HCT116 (cell line): ENCODE measurements around the gene COQ3. TPM values are rescaled to one million over a fixed set of nuclear protein-coding genes. Genes with fewer than 3 reads are reported as not detected.

Source experiments
- ATAC-seq: fragments of 200-7000 bp; cut with Tn5 transposase; 2 replicates; pipeline ENCODE4 v1.9.1; 2020; ENCODE audit warnings: mild to moderate bottlenecking, moderate library complexity
- BruUV-seq: library from RNA; stranded (reverse); fragments of 400-500 nt; replicated peaks from 2 replicates; lab custom pipeline; 2021; lab: Mats Ljungman, UMichigan
- CTCF ChIA-PET: fragments of 300-600 bp; sonication (Branson Sonifier 250); formaldehyde crosslinking; loops from one replicate; lab custom pipeline; 2021; ENCODE audit warnings: antibody characterized with exemption; lab: Charles Lee
- POLR2A ChIA-PET: fragments of 300-600, 350-600 bp; sonication (Branson Sonifier 250); formaldehyde crosslinking; loops from one replicate; lab custom pipeline; 2021; ENCODE audit warnings: antibody characterized with exemption; lab: Charles Lee
- RAD21 ChIA-PET, 2 experiments: fragments of 300-600 bp; sonication (Branson Sonifier 250); formaldehyde crosslinking; loops; one replicate each; lab custom pipeline; 2023; ENCODE audit warnings: low total read pairs in 2 of 2; ENCODE audit not compliant: uncharacterized antibody in 2 of 2, unreplicated experiment in 2 of 2, low non-redundant PET in 1 of 2; lab: Charles Lee
- DNase-seq: peaks from one replicate; pipeline ENCODE4 v3.0.0-alpha.2; 2010; ENCODE audit warnings: low read depth, low spot score
- H2AFZ ChIP-seq: fragments of 200-600 bp; shearing (Covaris generic), sonication (generic); 2 replicates; pipeline ENCODE4 v1.6.1; 2017; ENCODE audit warnings: low read depth, mixed run types, mixed read lengths, antibody characterized with exemption, low read length; ENCODE audit not compliant: poor library complexity, severe bottlenecking
- H3K27ac ChIP-seq: 2 replicates; pipeline ENCODE4 v1.5.1; 2012; ENCODE audit warnings: low read depth, low read length
- H3K27me3 ChIP-seq: fragments of 200-600 bp; sonication (generic); 2 replicates; pipeline ENCODE4 v1.6.1; 2016; ENCODE audit warnings: mixed run types, low read length, mixed read lengths; ENCODE audit not compliant: insufficient read depth
- H3K36me3 ChIP-seq, 2 experiments: fragments of 200-500 bp in 1 of 2; fragments of 200-600 bp in 1 of 2; sonication (Bioruptor generic) in 1 of 2; sonication (generic) in 1 of 2; 2 replicates each; pipeline versions ENCODE4 v1.5.1 to v1.6.1; 2014 to 2016; ENCODE audit warnings: low read length in 2 of 2, inconsistent platforms in 1 of 2, mixed read lengths in 1 of 2, mixed run types in 1 of 2; ENCODE audit not compliant: insufficient read depth in 2 of 2, control insufficient read depth in 1 of 2
- H3K4me1 ChIP-seq, 2 experiments: fragments of 200-600 bp in 1 of 2; sonication (generic) in 1 of 2; 2 replicates each; pipeline versions ENCODE4 v1.5.1 to v1.6.1; 2012 to 2017; ENCODE audit warnings: low read length in 2 of 2, inconsistent platforms in 1 of 2, mild to moderate bottlenecking in 1 of 2, mixed read lengths in 1 of 2, mixed run types in 1 of 2, moderate library complexity in 1 of 2; ENCODE audit not compliant: insufficient read depth in 2 of 2, control insufficient read depth in 1 of 2
- H3K4me2 ChIP-seq: fragments of 200-600 bp; sonication (generic); 2 replicates; pipeline ENCODE4 v1.6.1; 2017; ENCODE audit warnings: mixed run types, low read length, mixed read lengths
- H3K4me3 ChIP-seq, 2 experiments: fragments of 200-600 bp in 1 of 2; sonication (generic) in 1 of 2; replicated peaks in 1 of 2; 2 replicates each; pipeline ENCODE4 v1.5.1; 2011 to 2016; ENCODE audit warnings: low read length in 2 of 2, control low read depth in 1 of 2, low read depth in 1 of 2, mild to moderate bottlenecking in 1 of 2, mixed read lengths in 1 of 2, mixed run types in 1 of 2
- H3K79me2 ChIP-seq: fragments of 200-600 bp; sonication (generic); 2 replicates; pipeline ENCODE4 v1.6.1; 2017; ENCODE audit warnings: mild to moderate bottlenecking, mixed run types, low read length, moderate library complexity, mixed read lengths; ENCODE audit not compliant: insufficient read depth
- H3K9ac ChIP-seq: fragments of 200-600 bp; sonication (generic); 2 replicates; pipeline ENCODE4 v1.6.1; 2016; ENCODE audit warnings: low read length, mixed read lengths
- H3K9me2 ChIP-seq: fragments of 200-600 bp; sonication (generic), shearing (Covaris generic); 2 replicates; pipeline ENCODE4 v1.6.1; 2017; ENCODE audit warnings: mixed run types, mild to moderate bottlenecking, moderate library complexity; ENCODE audit not compliant: insufficient read depth
- H3K9me3 ChIP-seq, 2 experiments: fragments of 200-500 bp in 1 of 2; fragments of 200-600 bp in 1 of 2; sonication (Bioruptor generic) in 1 of 2; sonication (generic) in 1 of 2; 2 replicates each; pipeline ENCODE4 v1.6.1; 2014 to 2017; ENCODE audit warnings: low read length in 2 of 2, mixed read lengths in 2 of 2, inconsistent platforms in 1 of 2, low read depth in 1 of 2, mild to moderate bottlenecking in 1 of 2, mixed run types in 1 of 2, moderate library complexity in 1 of 2; ENCODE audit not compliant: control insufficient read depth in 1 of 2, insufficient read depth in 1 of 2
- H4K20me1 ChIP-seq: fragments of 200-600 bp; sonication (generic), shearing (Covaris generic); 2 replicates; pipeline ENCODE4 v1.6.1; 2017; ENCODE audit warnings: mixed run types, mild to moderate bottlenecking, moderate library complexity; ENCODE audit not compliant: insufficient read depth
- CBX3 ChIP-seq: IDR thresholded peaks from 2 replicates; pipeline ENCODE4 v1.6.1; 2012; ENCODE audit warnings: low read depth
- CTCF ChIP-seq, 3 experiments: fragments of 200-600 bp in 1 of 3; sonication (generic) in 1 of 3; IDR thresholded peaks in 2 of 3; conservative IDR thresholded peaks in 1 of 3; 2 replicates each; pipeline ENCODE4 v1.5.1; 2012 to 2017; ENCODE audit warnings: low read depth in 2 of 3, low read length in 2 of 3, antibody characterized with exemption in 1 of 3, borderline replicate concordance in 1 of 3, control low read depth in 1 of 3, mild to moderate bottlenecking in 1 of 3, mixed read lengths in 1 of 3, mixed run types in 1 of 3, moderate library complexity in 1 of 3; ENCODE audit not compliant: insufficient read depth in 1 of 3
- EGR1 ChIP-seq: IDR thresholded peaks from 2 replicates; pipeline ENCODE4 v1.6.1; 2012; ENCODE audit warnings: low read depth
- FOSL1 ChIP-seq: IDR thresholded peaks from 2 replicates; pipeline ENCODE4 v1.6.1; 2012; ENCODE audit warnings: low read depth
- MAX ChIP-seq: IDR thresholded peaks from 2 replicates; pipeline ENCODE4 v1.6.1; 2012
- POLR2A ChIP-seq: IDR thresholded peaks from 2 replicates; pipeline ENCODE4 v1.7.0; 2011; ENCODE audit warnings: borderline replicate concordance; ENCODE audit not compliant: insufficient read depth, insufficient read length; ENCODE audit errors: extremely low read depth
- POLR2AphosphoS5 ChIP-seq: IDR thresholded peaks from 2 replicates; pipeline ENCODE4 v1.6.1; 2011; ENCODE audit warnings: mild to moderate bottlenecking, low read depth, low read length, moderate library complexity
- RAD21 ChIP-seq: IDR thresholded peaks from 2 replicates; pipeline ENCODE4 v1.6.1; 2012; ENCODE audit warnings: low read depth, mild to moderate bottlenecking
- REST ChIP-seq: IDR thresholded peaks from 2 replicates; pipeline ENCODE4 v1.6.1; 2012; ENCODE audit warnings: low read depth
- TCF7L2 ChIP-seq: IDR thresholded peaks from 2 replicates; pipeline ENCODE4 v1.7.0; 2011; ENCODE audit warnings: borderline replicate concordance, inconsistent platforms; ENCODE audit not compliant: insufficient read depth, insufficient read length; ENCODE audit errors: extremely low read depth
- ZFX ChIP-seq: fragments of 450-650 bp; IDR thresholded peaks from 2 replicates; pipeline ENCODE4 v1.6.1; 2017
- intact Hi-C: fragments of 100-400 bp; cut with micrococcal nuclease; formaldehyde crosslinking; loops from 2 replicates; pipeline ENCODE4 v1.10.0; 2022
- total RNA-seq: library from RNA; stranded (reverse); gene quantifications from one replicate; pipeline ENCODE4 v1.2.1, GENCODE V29; 2021; ENCODE audit not compliant: unreplicated experiment

COQ3 gene
- total RNA-seq, 1 experiment from 2014 or later = 19.0 TPM

GRCh38 chr6:99349171-99350141 is 44.5 kb downstream of the COQ3 start, which contains the start of gene FAXC:
FAXC (minus strand) TSS chr6:99349674; CDS start chr6:99349372, 302 bp downstream.
- Histone ChIP-seq H3K9me2 (no peaks in the 10 kb centered on the region), H3K79me2 (no peaks in the 10 kb centered on the region), H3K4me3 (peak within 1 kb of the TSS; percentile 51 to 67), H3K27me3 (no peaks in the 10 kb centered on the region), H3K4me1 (peaks cover 8 to 21% of the 10 kb centered on the region in 2 experiments; a peak in 3 of 4 replicates), H3K27ac (peak within 1 kb of the TSS; percentile 43; the same call in 1 of the 2 replicates), H4K20me1 (no peaks in the 10 kb centered on the region), H2AFZ (peak within 1 kb of the TSS; percentile 100), H3K36me3 (no peaks in the 10 kb centered on the region)
- POLR2A ChIA-PET = interaction anchor here (0.8 to 1.4 kb wide), 2 partner anchors 44 to 193 kb away, joined by 3 to 4 read pairs; partner anchors contain the start of gene COQ3
- ATAC-seq = peak; percentile 91
- RAD21 ChIA-PET = no interaction called here
- CTCF ChIA-PET = interaction anchor here (0.7 to 1.7 kb wide), 2 partner anchors 15 to 19 kb away, joined by 4 to 10 read pairs; no protein-coding TSS in a partner anchor
- intact Hi-C loops = no loop called here
- TF ChIP-seq MAX (0 out of 2 replicates have a peak, but pooled peaks have one; percentile 41), TCF7L2 (peak; percentile 41), EGR1 (peak; percentile 47; the same call in 1 of the 2 replicates), POLR2A (no peak), REST (no peak), ZFX (peak; percentile 93), CTCF (IDR thresholded peaks at IDR 0.05 in 2 of 3, conservative IDR thresholded peaks at IDR 0.05 in 1 of 3; ENCODE audit: borderline replicate concordance in 1 of 3, insufficient read depth in 1 of 3, low read depth in 2 of 3, low read length in 2 of 3) (peak; percentile 14 to 41 (median 29); a peak in 3 of 6 replicates), FOSL1 (no peak), RAD21 (peak; percentile 51), POLR2AphosphoS5 (peak; percentile 53), CBX3 (peak; percentile 39; the same call in 1 of the 2 replicates)
- TF ChIP-seq, all 23 proteins: peak for 8
- Histone ChIP-seq H3K4me2 (peak within 1 kb of the TSS; percentile 89), H3K9ac (peak within 1 kb of the TSS; percentile 59), H3K9me3 (no peaks in the 10 kb centered on the region)
- BruUV-seq = no TSS peak
- DNase-seq = peak; percentile 16
